Lower leg skin (tissue), 4 donors: ENCODE data around the gene ZSWIM1. TPM values are rescaled to one million over a fixed set of nuclear protein-coding genes. Genes with fewer than 3 reads are reported as not detected.

Experiments
- DNase-seq, 2 donors: peaks; one replicate each; pipeline ENCODE4 v3.0.0-alpha.2; 2019; ENCODE audit warnings: low spot score in 2 of 2
- H3K4me3 ChIP-seq: fragments of 200-600 bp; sonication (generic); 2 replicates; pipeline ENCODE4 v1.5.1; 2017; ENCODE audit warnings: mild to moderate bottlenecking, low read depth; ENCODE audit not compliant: poor library complexity, severe bottlenecking
- CTCF ChIP-seq, 3 donors: fragments of 450-650 bp; IDR thresholded peaks; one replicate each; pipeline ENCODE4 v1.5.1; 2016; ENCODE audit warnings: antibody characterized with exemption in 3 of 3, mild to moderate bottlenecking in 3 of 3, moderate library complexity in 2 of 3
- POLR2A ChIP-seq, 2 donors: fragments of 450-650 bp; IDR thresholded peaks; one replicate each; pipeline ENCODE4 v1.6.1; 2016 to 2017; ENCODE audit warnings: antibody characterized with exemption in 2 of 2, mild to moderate bottlenecking in 1 of 2, moderate library complexity in 1 of 2
- WGBS, 2 donors: methylation state at CpG; one replicate each; pipeline ENCODE4 v1.1.5; 2018; 5-methylcytosine and 5-hydroxymethylcytosine counted together
- intact Hi-C: fragments of 100-400 bp; cut with DNase I; formaldehyde crosslinking; loops from one replicate; pipeline ENCODE4 v1.15.0; 2023; ENCODE audit warnings: low total_unique reads
- total RNA-seq, 4 donors: library from RNA; depleted of rRNA; stranded (reverse); fragments of >200 nt; gene quantifications; one replicate each; pipeline ENCODE4 v1.1.0, GENCODE V29; 2016

Gene ZSWIM1
- total RNA-seq, 4 donors from 2014 or later, result 10.0 to 16.6 (median 13.5) TPM

DNA sequence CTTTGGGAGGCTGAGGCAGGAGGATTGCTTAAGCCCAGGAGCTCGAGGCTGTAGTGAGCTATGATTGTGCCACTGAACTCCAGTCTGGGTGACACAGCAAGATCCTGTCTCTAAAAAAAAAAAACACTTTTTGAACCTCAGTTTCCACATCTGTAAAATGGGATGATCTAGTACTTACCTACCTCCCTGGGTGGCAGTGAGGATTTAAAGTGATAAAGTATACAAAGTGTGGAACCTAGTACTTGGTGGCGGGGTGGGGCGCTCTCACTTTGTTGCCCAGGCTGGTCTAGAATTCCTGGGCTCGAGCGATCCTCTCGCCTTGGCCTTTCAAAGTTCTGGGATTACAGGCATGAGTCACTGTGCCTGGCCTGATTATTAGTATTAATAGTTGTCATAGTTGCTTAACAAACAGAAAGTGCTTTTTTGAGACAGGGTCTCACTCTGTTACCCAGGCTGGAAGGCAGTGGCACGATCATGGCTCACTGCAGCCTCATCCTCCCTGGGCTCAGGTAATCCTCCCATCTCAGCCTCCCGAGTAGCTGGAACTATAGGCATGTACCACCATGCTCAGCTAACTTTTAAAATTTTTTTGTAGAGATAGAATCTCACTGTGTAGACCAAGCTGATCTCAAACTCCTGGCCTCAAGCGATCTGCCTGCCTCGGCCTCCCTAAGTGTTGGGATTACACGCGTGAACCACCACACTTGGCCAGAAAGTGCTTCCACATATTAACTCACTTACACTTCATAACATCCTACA is 37.9 kb downstream of the ZSWIM1 start:
- H3K4me3 ChIP-seq, result no peak overlapping the region
- intact Hi-C loops, result no loop called here
- DNase-seq, result no peak
- TF ChIP-seq CTCF (IDR thresholded peaks at IDR 0.05), result no peak
- TF ChIP-seq POLR2A (IDR thresholded peaks at IDR 0.05), result no peak
- 74 to 77% methylated on average over 12 of the region's 12 CpGs for WGBS, 2 donors

GRCh38 chr20:45919542-45920399 is 38.7 kb downstream of the ZSWIM1 start:
- intact Hi-C loops, result no loop called here

GRCh38 chr20:45920462-45921336 is 39.7 kb downstream of the ZSWIM1 start:
- TF ChIP-seq CTCF (IDR thresholded peaks at IDR 0.05) (no peak), POLR2A (IDR thresholded peaks at IDR 0.05) (no peak)

More at GRCh38 chr20:45919542-45920399, 38.7 kb downstream of the ZSWIM1 start:
- no peak for DNase-seq
- H3K4me3 ChIP-seq, result no peak overlapping the region
- 61 to 69% methylated on average over 11 of the region's 11 CpGs for WGBS, 2 donors
- TF ChIP-seq POLR2A (IDR thresholded peaks at IDR 0.05) (no peak), CTCF (IDR thresholded peaks at IDR 0.05) (no peak)

DNA sequence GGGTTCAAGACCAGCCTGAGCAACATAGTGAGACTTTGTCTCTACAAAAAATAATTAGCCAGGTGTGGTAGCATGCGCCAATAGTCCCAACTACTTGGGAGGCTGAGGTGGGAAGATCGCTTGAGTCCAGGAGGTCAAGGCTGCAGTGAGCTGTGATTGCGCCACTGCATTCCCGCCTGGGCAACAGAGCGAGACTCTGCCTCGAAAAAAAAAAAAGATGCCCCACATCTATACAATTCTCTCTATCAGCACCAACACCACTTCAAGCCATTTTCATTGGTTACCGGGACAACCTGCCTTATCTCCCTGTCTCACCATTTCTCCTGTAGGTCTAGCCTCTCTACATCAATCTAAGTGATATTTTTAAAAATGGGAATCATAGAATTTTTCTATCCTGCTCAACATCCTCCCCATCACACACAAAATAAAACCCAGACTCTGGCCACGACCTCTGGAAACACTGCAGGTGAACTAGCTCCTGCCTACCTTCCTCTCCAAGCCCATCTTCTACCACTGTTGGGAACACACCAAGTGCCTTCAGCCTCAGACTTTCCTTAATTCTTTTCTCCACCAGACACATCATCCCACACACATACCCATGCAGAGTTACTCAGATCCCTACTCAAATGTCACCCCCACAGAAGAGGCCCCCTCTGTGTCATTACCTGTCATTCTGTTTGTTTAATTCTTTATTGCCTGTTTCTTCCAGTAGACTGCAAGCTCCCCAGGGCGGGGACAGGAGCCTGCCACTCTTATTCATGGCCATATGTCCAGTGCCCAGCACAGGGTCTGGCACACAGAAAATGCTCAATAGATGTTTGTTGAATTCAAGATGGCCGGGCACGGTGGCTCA is 40.5 kb downstream of the ZSWIM1 start:
- no peak for DNase-seq
- intact Hi-C loops, result no loop called here
- 88 to 96% methylated on average over 11 of the region's 11 CpGs for WGBS, 2 donors
- H3K4me3 ChIP-seq, result no peak overlapping the region
- TF ChIP-seq POLR2A (IDR thresholded peaks at IDR 0.05), result no peak
- no peak for TF ChIP-seq CTCF (IDR thresholded peaks at IDR 0.05)

More at GRCh38 chr20:45920462-45921336, 39.7 kb downstream of the ZSWIM1 start:
- DNase-seq, result no peak
- 80 to 82% methylated on average over 9 of the region's 9 CpGs for WGBS, 2 donors
- intact Hi-C loops, result no loop called here
- H3K4me3 ChIP-seq, result no peak overlapping the region
